WERI-Rb-1 (cell line): ENCODE measurements around the gene PIK3R6.

Experiments used
- DNase-seq: peaks from one replicate; pipeline ENCODE4 v3.0.0-alpha.2; 2020
- H3K27ac ChIP-seq: fragments of 250-450 bp; sonication (Bioruptor Pico); 2 replicates; pipeline ENCODE4 v1.5.1; 2020; ENCODE audit warnings: mild to moderate bottlenecking, moderate library complexity
- H3K27me3 ChIP-seq: fragments of 250-450 bp; sonication (Bioruptor Pico); 2 replicates; pipeline ENCODE4 v1.5.1; 2021; ENCODE audit warnings: mild to moderate bottlenecking, low read depth, moderate library complexity; ENCODE audit not compliant: insufficient read depth, severe bottlenecking
- H3K36me3 ChIP-seq: fragments of 250-450 bp; sonication (Bioruptor Pico); 2 replicates; pipeline ENCODE4 v1.5.1; 2020; ENCODE audit warnings: mild to moderate bottlenecking, moderate library complexity
- H3K4me3 ChIP-seq: 2 replicates; pipeline ENCODE4 v1.5.1; 2011; ENCODE audit warnings: low read depth, mild to moderate bottlenecking, control low read depth, low read length
- H3K9me3 ChIP-seq: fragments of 250-450 bp; sonication (Bioruptor Pico); 2 replicates; pipeline ENCODE4 v1.5.1; 2021; ENCODE audit warnings: mild to moderate bottlenecking, moderate library complexity; ENCODE audit not compliant: severe bottlenecking
- TF ChIP-seq, protein P1 (sequence below): IDR thresholded peaks from 2 replicates; pipeline ENCODE4 v1.5.1; 2011; ENCODE audit warnings: low read depth, mild to moderate bottlenecking, control low read depth, inconsistent platforms, low read length

The PIK3R6 gene

DNA sequence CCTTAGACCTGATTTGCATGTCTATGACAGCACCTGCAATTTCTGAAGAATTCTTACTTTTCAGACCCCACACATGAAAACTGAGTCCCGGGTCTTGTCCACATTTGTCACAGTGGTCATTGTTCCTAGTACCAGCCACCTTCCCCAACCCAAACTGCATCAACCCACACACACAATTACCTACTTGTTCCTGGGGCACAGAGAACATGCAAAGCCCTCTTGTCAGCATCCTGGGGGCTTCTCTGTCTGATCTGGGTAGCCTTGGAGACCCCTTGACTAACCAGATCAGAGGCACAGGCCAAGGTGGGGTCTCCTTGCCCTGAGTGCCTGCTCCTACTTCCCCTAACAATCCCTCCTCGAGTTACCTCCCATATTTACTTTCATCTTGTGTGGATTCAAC is 36.7 kb upstream of the PIK3R6 start:
- no peaks in the 10 kb centered on the region for H3K36me3 ChIP-seq
- H3K27me3 ChIP-seq = no peaks in the 10 kb centered on the region
- H3K4me3 ChIP-seq = no peak overlapping the region
- no peak for DNase-seq
- H3K9me3 ChIP-seq = no peaks in the 10 kb centered on the region
- no peak overlapping the region for H3K27ac ChIP-seq
- TF ChIP-seq, protein P1, sequence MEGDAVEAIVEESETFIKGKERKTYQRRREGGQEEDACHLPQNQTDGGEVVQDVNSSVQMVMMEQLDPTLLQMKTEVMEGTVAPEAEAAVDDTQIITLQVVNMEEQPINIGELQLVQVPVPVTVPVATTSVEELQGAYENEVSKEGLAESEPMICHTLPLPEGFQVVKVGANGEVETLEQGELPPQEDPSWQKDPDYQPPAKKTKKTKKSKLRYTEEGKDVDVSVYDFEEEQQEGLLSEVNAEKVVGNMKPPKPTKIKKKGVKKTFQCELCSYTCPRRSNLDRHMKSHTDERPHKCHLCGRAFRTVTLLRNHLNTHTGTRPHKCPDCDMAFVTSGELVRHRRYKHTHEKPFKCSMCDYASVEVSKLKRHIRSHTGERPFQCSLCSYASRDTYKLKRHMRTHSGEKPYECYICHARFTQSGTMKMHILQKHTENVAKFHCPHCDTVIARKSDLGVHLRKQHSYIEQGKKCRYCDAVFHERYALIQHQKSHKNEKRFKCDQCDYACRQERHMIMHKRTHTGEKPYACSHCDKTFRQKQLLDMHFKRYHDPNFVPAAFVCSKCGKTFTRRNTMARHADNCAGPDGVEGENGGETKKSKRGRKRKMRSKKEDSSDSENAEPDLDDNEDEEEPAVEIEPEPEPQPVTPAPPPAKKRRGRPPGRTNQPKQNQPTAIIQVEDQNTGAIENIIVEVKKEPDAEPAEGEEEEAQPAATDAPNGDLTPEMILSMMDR = no peak

DNA sequence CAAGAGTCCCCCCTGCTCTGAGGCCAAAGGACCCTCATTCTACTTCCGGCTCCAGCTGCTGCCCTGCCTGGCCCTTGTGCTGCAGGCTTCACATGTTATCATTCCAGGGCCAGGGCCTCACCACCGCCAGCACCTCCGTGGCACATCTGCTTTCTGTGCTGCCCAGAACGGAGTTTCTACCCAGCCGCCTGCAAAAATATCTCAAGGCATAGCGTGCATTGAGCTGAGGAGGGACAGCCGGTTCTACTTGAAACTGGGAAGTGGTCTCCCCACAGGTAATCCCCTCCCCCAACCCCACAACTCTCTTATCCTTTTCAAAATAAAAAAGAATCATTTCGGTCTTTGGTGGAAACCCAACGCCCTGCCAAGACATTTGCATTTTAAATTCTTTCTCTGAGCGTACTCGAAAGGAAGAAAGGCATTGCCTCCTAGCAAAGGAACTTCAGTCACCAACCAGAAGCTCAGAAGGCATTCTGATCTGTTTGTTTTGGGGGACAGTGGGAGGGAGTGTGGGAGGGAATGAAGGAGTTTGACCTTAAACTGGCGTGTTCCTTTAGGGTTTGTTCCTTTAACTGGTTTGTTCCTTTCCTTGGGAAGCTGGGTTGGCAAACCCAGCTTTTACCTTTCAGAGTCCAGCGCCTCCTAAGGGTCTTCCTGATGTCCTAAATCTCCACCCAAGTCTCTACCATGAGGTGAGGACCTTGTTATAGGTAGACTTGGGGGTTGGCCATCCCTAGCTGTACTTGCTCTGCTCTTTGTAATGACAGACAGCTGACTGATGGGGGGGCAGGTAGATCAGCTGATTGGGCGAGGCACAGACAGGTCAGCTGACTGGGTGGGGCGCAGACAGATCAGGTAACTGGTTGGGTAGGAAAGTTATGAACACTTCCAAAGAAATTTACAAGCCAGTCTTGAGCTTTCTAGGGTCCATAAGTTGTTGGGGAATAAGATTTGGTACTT is 33.4 kb upstream of the PIK3R6 start:
- H3K9me3 ChIP-seq = no peaks in the 10 kb centered on the region
- no peaks in the 10 kb centered on the region for H3K27me3 ChIP-seq
- TF ChIP-seq, protein P1 = no peak
- H3K36me3 ChIP-seq = no peaks in the 10 kb centered on the region
- no peak for DNase-seq
- no peak overlapping the region for H3K4me3 ChIP-seq
- H3K27ac ChIP-seq = no peak overlapping the region

DNA sequence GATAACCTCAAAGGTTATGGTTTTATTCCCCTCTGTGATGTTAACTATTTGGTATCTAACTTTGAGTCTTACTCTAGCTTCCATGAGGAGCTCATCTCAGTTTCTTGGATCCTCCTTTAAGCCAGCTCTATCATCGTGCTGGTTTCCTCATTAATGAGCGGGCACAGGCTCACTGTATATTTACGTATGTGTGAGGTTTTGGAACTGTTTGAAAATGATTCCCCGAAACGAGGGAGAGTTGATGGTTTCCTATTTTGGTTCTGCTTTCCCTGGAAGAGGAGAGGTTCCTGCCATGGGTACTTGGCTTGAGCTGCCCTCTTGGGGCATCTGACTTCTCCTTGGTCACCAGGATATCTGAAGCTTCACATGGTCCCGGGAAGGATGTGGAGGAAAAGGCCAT is 32.7 kb upstream of the PIK3R6 start:
- Histone ChIP-seq H3K9me3 (no peaks in the 10 kb centered on the region), H3K27me3 (no peaks in the 10 kb centered on the region), H3K36me3 (no peaks in the 10 kb centered on the region), H3K27ac (no peak overlapping the region), H3K4me3 (no peak overlapping the region)
- DNase-seq = no peak
- TF ChIP-seq, protein P1 = no peak

DNA sequence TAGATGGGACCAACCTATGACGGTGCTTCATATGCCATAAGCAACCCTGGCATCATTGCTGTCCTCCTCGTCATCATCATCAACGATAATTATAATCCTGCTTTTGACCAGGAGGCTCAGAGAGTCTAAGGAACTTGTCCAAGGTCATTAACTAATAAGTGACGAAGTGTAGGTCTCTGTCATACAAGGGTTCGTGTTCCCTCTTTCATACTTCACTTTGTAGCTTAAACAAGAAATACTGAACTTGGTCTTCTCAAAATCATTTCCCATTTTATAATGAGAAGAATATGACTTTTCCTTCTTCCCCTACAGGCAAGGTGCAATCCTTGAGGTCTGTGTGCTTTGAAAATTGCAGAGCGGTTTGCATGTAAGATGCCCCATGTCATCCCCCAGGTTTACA is 31.2 kb upstream of the PIK3R6 start:
- no peaks in the 10 kb centered on the region for H3K9me3 ChIP-seq
- no peaks in the 10 kb centered on the region for H3K27me3 ChIP-seq
- no peak overlapping the region for H3K27ac ChIP-seq
- H3K36me3 ChIP-seq = no peaks in the 10 kb centered on the region
- no peak overlapping the region for H3K4me3 ChIP-seq
- TF ChIP-seq, protein P1 = no peak
- no peak for DNase-seq

DNA sequence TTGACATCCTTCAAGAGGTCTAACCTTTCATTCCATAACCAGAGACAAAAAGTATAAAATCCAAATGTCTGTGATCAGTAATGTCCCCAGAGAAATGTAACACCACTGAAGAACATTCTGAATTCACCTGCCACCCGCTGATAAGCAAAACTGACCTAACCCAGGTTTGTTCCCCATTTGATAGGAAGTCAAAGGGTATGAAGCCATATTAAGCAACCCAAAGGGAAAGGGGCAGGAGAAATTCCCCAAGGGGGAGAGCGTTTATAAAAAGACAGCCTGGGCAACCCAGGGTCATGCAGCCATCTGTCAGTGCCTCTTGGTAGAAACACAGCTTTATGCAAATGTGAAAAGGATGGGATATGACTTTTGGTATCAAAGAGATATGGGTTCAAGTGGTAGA is 30.7 kb upstream of the PIK3R6 start:
- no peaks in the 10 kb centered on the region for H3K9me3 ChIP-seq
- TF ChIP-seq, protein P1 = no peak
- DNase-seq = no peak
- H3K27me3 ChIP-seq = no peaks in the 10 kb centered on the region
- H3K36me3 ChIP-seq = no peaks in the 10 kb centered on the region
- H3K4me3 ChIP-seq = no peak overlapping the region
- H3K27ac ChIP-seq = no peak overlapping the region
